ENCODE data around the gene LRIT1.

The LRIT1 gene

DNA sequence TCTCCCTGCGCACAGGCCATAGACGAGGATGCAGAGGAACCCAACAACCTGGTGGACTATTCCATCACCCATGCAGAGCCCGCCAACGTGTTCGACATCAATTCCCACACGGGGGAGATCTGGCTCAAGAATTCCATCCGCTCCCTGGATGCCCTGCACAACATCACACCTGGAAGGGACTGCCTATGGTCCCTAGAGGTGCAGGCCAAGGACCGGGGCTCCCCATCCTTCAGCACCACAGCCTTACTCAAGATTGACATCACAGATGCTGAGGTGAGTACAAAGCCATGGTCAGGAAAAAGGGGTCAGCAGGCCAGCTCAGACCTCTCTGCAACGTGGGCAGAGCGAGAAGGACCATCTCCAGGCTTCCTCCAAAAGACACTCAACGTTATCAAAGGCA lies 28.3 kb downstream of the LRIT1 start:
- H3K27me3 Mint-ChIP-seq (ENCODE audit: low read depth, poor library complexity) = peaks cover 13% of the 10 kb centered on the region
- no peaks in the 10 kb centered on the region for H3K36me3 Mint-ChIP-seq (ENCODE audit: low read depth)
- DNase-seq = no peak
- no peak for TF ChIP-seq CTCF (IDR thresholded peaks at IDR 0.05)
- H3K4me3 Mint-ChIP-seq = no peak overlapping the region
- H3K9me3 Mint-ChIP-seq = no peaks in the 10 kb centered on the region
- H3K4me1 Mint-ChIP-seq = no peaks in the 10 kb centered on the region
- no peak overlapping the region for H3K27ac Mint-ChIP-seq

DNA sequence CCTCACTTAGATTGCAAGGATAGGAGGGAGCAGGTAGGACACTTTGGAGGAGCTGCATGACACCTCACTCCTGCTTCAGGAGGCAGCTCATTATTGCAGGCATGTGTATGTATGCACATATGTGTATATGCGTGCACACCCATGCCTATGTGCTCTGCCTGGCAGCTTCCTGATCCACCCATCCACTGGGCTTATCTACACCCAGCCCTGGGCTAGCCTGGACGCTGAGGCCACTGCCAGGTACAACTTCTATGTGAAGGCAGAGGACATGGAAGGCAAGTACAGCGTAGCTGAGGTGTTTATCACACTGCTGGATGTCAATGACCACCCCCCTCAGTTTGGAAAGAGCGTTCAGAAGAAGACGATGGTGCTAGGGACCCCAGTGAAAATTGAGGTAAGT lies 29.3 kb downstream of the LRIT1 start:
- peaks cover 14% of the 10 kb centered on the region for H3K27me3 Mint-ChIP-seq (ENCODE audit: low read depth, poor library complexity)
- H3K9me3 Mint-ChIP-seq = no peaks in the 10 kb centered on the region
- no peak overlapping the region for H3K27ac Mint-ChIP-seq
- H3K36me3 Mint-ChIP-seq (ENCODE audit: low read depth) = no peaks in the 10 kb centered on the region
- DNase-seq = no peak
- no peaks in the 10 kb centered on the region for H3K4me1 Mint-ChIP-seq
- H3K4me3 Mint-ChIP-seq = no peak overlapping the region
- no peak for TF ChIP-seq CTCF (IDR thresholded peaks at IDR 0.05)

GRCh38 chr10:84211566-84211965 lies 29.8 kb downstream of the LRIT1 start:
- H3K27me3 Mint-ChIP-seq (ENCODE audit: low read depth, poor library complexity) = peaks cover 18% of the 10 kb centered on the region
- no peak for TF ChIP-seq CTCF (IDR thresholded peaks at IDR 0.05)
- no peak overlapping the region for H3K27ac Mint-ChIP-seq
- DNase-seq = no peak
- H3K36me3 Mint-ChIP-seq (ENCODE audit: low read depth) = no peaks in the 10 kb centered on the region
- H3K4me1 Mint-ChIP-seq = no peaks in the 10 kb centered on the region
- H3K4me3 Mint-ChIP-seq = no peak overlapping the region
- H3K9me3 Mint-ChIP-seq = no peaks in the 10 kb centered on the region

DNA sequence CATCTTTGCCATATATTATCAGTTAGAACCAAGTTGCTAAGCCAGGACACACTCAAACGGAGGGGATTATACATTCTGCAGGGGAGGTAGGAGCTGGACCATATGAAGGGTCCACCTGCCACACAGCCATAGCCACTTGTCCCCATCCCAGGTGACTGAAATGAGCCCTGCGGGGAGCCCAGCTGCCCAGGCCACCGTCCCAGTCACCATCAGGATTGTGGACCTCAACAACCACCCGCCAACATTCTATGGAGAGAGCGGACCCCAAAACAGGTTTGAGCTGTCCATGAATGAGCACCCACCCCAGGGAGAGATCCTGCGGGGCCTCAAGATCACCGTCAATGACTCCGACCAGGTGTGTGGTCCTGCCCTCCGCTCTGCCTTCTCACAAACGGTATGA lies 33.3 kb downstream of the LRIT1 start:
- Mint-ChIP-seq H3K4me3 (no peak overlapping the region), H3K27me3 (ENCODE audit: low read depth, poor library complexity) (peaks cover 22% of the 10 kb centered on the region), H3K36me3 (ENCODE audit: low read depth) (no peaks in the 10 kb centered on the region), H3K4me1 (no peaks in the 10 kb centered on the region), H3K27ac (no peak overlapping the region), H3K9me3 (no peaks in the 10 kb centered on the region)
- TF ChIP-seq CTCF (IDR thresholded peaks at IDR 0.05) = no peak
- DNase-seq = no peak

DNA sequence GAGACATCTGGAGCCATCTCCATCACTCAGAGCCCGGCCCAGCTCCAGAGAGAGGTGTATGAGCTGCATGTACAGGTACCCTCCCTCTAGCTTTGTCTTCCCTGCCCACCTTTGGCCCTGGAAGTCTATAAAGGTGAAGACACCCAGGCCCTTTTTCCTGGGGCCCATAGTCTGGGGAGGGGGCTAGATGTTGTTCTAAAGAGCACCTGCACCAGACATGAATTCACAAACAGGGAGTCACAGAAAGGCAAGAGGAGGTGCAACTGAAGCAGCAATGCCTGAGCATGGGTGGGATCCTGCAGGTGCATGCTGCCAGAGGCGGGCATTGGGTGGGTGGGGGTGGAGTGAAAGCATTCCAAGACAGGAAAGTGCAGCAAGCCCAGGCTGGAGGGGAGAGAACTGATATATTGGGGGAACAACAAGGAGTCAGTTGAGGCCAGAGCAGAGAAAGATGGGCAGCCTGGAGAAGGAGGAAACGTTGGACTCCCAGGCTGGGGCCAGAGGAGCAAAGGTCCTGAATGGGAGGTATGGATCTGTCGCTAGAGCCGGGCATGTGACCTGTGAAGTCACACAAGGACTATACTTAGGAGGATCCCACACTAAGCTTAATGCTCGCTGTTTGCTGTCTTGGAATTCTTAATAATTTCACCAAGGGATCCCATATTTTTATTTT lies 35.4 kb downstream of the LRIT1 start:
- no peak for DNase-seq
- no peak overlapping the region for H3K27ac Mint-ChIP-seq

More for the DNA sequence above, 35.4 kb downstream of the LRIT1 start:
- no peak overlapping the region for H3K4me3 Mint-ChIP-seq
- H3K9me3 Mint-ChIP-seq = no peaks in the 10 kb centered on the region
- no peak for TF ChIP-seq CTCF (IDR thresholded peaks at IDR 0.05)
- H3K4me1 Mint-ChIP-seq = no peaks in the 10 kb centered on the region
- H3K36me3 Mint-ChIP-seq (ENCODE audit: low read depth) = no peaks in the 10 kb centered on the region
- H3K27me3 Mint-ChIP-seq (ENCODE audit: low read depth, poor library complexity) = peaks cover 22% of the 10 kb centered on the region
